ENCODE results near the gene SLC24A4. TPM values are rescaled to one million over a fixed set of nuclear protein-coding genes. Genes with fewer than 3 reads are reported as not detected.

Gene SLC24A4
- polyA plus RNA-seq: 0.17 and 0.30 TPM in 2 replicates
- polyA minus RNA-seq: 0.24 and 0.35 TPM in 2 replicates

DNA sequence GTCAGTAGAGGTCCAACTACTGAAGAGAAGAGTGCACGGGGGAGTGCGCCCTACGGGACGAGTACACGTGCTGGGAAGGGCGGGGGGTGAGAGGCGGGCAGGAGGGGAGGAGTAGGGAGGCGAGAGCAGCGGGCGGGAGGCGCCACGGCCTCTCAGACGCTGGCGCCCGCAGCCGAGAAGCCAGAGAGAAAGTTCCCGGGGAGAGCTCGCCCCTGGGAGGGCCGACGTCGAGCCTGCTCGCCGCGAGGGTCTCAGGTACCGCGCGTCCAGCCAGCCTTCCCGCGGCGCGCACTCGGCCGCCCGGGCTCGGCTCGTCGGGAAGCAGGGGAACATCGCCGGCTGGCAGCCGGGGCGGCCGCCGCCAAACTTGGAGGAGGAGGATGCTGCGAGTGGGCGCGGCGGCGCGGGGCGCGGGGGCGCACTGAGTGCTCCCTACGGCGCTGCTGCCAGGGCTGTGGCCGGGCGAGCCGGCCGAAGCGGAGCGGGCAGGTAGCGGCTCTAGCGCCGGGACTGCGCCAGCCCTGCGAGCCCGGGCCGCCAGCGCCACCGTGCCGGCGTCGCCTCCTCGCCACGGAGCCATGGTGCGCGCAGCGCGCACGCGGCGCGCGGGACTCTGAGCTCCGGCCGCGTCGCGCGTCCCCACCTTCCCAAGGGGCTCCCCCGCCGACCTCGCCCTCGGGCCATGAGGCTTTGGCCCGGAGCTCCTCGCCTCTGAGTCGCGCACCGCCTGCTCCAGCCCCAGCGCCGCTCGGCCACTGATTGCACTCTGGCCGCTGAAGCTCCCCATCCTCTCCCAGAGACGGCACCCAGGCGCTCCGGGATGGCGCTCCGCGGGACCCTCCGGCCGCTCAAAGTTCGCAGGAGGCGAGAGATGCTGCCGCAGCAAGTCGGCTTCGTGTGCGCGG is at the start of gene SLC24A4:
Gene SLC24A4 (plus strand): TSS at position 155 of the 905 bp plus-strand sequence. CDS start 666 bp downstream, at position 821.
- H3F3A ChIP-seq (ENCODE audit: insufficient read depth, low read length, poor library complexity, severe bottlenecking): no peaks in the 10 kb centered on the region
- no peaks in the 10 kb centered on the region for H3K79me2 ChIP-seq (replicated peaks; ENCODE audit: insufficient read depth, low read length)
- TF ChIP-seq MXI1 (conservative IDR thresholded peaks at IDR 0.05; ENCODE audit: poor library complexity, severe bottlenecking): peak; percentile 48
- TF ChIP-seq SMC3 (conservative IDR thresholded peaks at IDR 0.05; ENCODE audit: poor library complexity): peak; percentile 24
- peak; percentile 36 for TF ChIP-seq RAD21 (conservative IDR thresholded peaks at IDR 0.05)
- peak; percentile 43 for TF ChIP-seq CTCF (IDR thresholded peaks at IDR 0.05; ENCODE audit: poor library complexity, severe bottlenecking)
- no peak for TF ChIP-seq TAF1 (IDR thresholded peaks at IDR 0.05; ENCODE audit: low read depth)
- no peak for TF ChIP-seq EZH2 (IDR thresholded peaks at IDR 0.05; ENCODE audit: borderline replicate concordance, insufficient read depth, low read length, poor library complexity, severe bottlenecking)
- TF ChIP-seq EP300 (conservative IDR thresholded peaks at IDR 0.05; ENCODE audit: poor library complexity, severe bottlenecking): peak; percentile 17
- no peak within 1 kb of the TSS for H3K27ac ChIP-seq (ENCODE audit: low read length)
- no peak within 1 kb of the TSS for H2AFZ ChIP-seq (ENCODE audit: low read depth, low read length)
- H3K9me3 ChIP-seq (ENCODE audit: low read length): no peaks in the 10 kb centered on the region
- H3K9ac ChIP-seq (ENCODE audit: low read length): peak within 1 kb of the TSS; percentile 39
- H3K4me2 ChIP-seq (ENCODE audit: low read length): peak within 1 kb of the TSS; percentile 84
- peak within 1 kb of the TSS; percentile 76 for H3K4me3 ChIP-seq (ENCODE audit: low read length)
- H3K27me3 ChIP-seq (ENCODE audit: insufficient read depth, low read depth, low read length): peaks cover 55% of the 10 kb centered on the region
- H3K9me2 ChIP-seq (ENCODE audit: insufficient read depth, low read length): no peaks in the 10 kb centered on the region
- H3K36me3 ChIP-seq (ENCODE audit: insufficient read depth, low read length): no peaks in the 10 kb centered on the region
- H4K20me1 ChIP-seq (ENCODE audit: insufficient read depth): no peaks in the 10 kb centered on the region

- Histone ChIP-seq H3K9ac (ENCODE audit: low read length) (no peak overlapping the region), H3K27ac (ENCODE audit: low read length) (no peak overlapping the region), H3K79me2 (replicated peaks; ENCODE audit: insufficient read depth, low read length) (no peaks in the 10 kb centered on the region), H3K27me3 (ENCODE audit: insufficient read depth, low read depth, low read length) (no peaks in the 10 kb centered on the region), H3K4me3 (ENCODE audit: low read length) (no peak overlapping the region), H3K4me2 (ENCODE audit: low read length) (no peak overlapping the region), H3K36me3 (ENCODE audit: insufficient read depth, low read length) (no peaks in the 10 kb centered on the region), H3K9me2 (ENCODE audit: insufficient read depth, low read length) (no peaks in the 10 kb centered on the region), H2AFZ (ENCODE audit: low read depth, low read length) (no peak overlapping the region), H4K20me1 (ENCODE audit: insufficient read depth) (no peaks in the 10 kb centered on the region), H3K9me3 (ENCODE audit: low read length) (no peaks in the 10 kb centered on the region), H3F3A (ENCODE audit: insufficient read depth, low read length, poor library complexity, severe bottlenecking) (no peaks in the 10 kb centered on the region)
- TF ChIP-seq SMC3 (conservative IDR thresholded peaks at IDR 0.05; ENCODE audit: poor library complexity) (no peak), MXI1 (conservative IDR thresholded peaks at IDR 0.05; ENCODE audit: poor library complexity, severe bottlenecking) (no peak), REST (IDR thresholded peaks at IDR 0.05; ENCODE audit: borderline replicate concordance) (no peak), CTCF (IDR thresholded peaks at IDR 0.05; ENCODE audit: poor library complexity, severe bottlenecking) (no peak), EP300 (conservative IDR thresholded peaks at IDR 0.05; ENCODE audit: poor library complexity, severe bottlenecking) (no peak), EZH2 (IDR thresholded peaks at IDR 0.05; ENCODE audit: borderline replicate concordance, insufficient read depth, low read length, poor library complexity, severe bottlenecking) (no peak), RAD21 (conservative IDR thresholded peaks at IDR 0.05) (no peak), TAF1 (IDR thresholded peaks at IDR 0.05; ENCODE audit: low read depth) (no peak), POLR2AphosphoS5 (IDR thresholded peaks at IDR 0.05) (no peak)
Observed at GRCh38 chr14:92273166-92273565, 49.8 kb upstream of the SLC24A4 start.

Data from neural cell (in vitro differentiated cells).